HG03469 (cell line): ENCODE data around the gene PIP5K1C.

Experiments used
- ATAC-seq: cut with Tn5 transposase; IDR thresholded peaks from one replicate; pipeline ENCODE4 v1.9.1; 2021; ENCODE audit warnings: mild to moderate bottlenecking, moderate library complexity, moderate number of reproducible peaks; ENCODE audit not compliant: unreplicated experiment

PIP5K1C gene

GRCh38 chr19:3664879-3665642, 35.2 kb downstream of the PIP5K1C start:
- ATAC-seq: no peak

DNA sequence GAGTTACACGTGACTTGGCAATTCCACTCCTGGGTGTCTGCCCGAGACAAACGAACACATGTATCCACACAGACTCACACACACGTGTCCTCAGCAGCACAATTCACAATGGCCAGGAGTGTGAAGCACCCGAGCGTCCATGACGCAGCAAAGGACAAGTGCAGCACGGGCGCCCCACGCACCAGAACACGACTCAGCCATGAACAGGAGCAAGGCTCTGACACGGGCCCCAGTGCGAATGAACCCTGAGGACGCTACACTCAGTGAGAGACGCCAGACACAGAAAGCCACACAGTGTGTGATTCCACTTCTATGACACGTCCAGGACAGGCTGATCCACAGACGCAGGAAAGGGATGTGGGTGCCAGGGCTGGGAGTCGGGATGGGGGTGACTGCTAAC, 36.4 kb downstream of the PIP5K1C start:
- ATAC-seq: no peak

- no peak for ATAC-seq
Observed at GRCh38 chr19:3661284-3662238, 38.7 kb downstream of the PIP5K1C start.

DNA sequence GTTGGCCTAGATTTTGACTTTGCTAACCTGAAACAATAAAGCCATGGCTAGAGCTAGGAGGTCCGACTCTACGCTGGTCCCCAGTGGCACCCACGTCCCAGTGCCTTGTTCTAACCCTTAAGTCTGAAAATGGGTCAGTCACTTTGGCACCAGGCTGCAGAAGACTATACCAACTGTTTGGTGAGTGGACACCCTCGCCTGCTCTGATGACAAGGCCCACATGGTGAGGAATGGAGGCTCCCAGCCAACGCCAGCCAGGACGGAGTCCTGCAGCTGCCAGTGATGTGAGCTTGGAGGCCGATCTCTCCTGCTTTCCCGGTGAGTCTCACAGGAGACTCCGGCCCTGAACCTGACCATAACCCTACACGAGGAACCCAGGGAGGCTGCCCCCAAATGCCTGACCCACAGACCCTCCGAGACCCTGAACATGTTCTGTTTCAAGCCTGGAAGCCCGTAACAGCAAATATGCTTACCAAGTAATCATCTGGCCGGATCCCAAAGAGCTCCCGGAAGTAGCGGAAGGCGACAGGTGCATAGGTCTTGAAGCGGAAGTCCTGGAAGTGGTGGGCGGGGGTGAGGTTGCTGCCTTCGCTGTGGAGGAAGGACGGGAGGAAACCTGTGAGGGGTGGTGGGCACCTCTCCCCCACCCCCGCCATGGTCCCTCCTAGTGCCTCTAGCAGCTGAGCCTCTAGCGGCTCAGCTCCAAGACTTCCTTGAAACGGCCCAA, 39.6 kb downstream of the PIP5K1C start:
- no peak for ATAC-seq

- ATAC-seq: no peak
Observed at GRCh38 chr19:3659746-3660112, 40.5 kb downstream of the PIP5K1C start.

GRCh38 chr19:3658870-3659745, 41.2 kb downstream of the PIP5K1C start:
- no peak for ATAC-seq

- ATAC-seq: no peak
Observed at GRCh38 chr19:3658004-3658869, 42.0 kb downstream of the PIP5K1C start.

- no peak for ATAC-seq
Observed at GRCh38 chr19:3657395-3657769, 42.9 kb downstream of the PIP5K1C start.

GRCh38 chr19:3656747-3657394, 43.4 kb downstream of the PIP5K1C start:
- ATAC-seq: no peak

- ATAC-seq: no peak
Observed at GRCh38 chr19:3656073-3656746, 44.1 kb downstream of the PIP5K1C start.

DNA sequence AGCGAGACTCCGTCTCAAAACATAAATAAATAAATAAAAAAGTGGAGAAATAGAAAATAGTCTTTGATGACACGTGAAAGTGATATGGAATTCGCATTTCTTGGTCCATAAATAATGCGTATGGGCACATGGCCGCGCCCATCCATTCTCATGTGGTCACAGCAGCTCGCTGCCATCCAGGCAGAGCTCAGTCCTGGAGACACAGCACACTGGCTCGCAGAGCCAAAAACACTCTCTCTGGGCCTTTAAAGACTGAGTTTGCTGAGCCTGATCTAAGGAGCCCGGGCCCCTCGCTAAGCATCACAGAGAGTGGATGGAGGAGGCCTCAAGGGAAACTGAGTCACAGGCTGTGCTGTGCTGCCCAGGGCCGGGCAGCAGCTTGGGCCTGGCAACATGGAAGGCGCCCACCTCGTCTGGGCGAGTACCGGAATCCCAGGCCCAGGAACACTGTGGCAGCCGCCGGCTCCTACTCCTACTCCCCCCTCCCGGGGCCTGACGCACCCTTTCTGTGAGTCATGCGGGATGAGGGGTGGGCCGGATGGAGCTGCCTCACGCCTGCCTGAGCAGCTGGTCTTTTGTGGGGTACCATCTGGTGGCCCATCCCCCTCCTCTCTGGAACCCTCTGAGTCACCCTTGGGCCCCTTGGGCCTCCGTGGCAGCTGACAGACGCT, 44.7 kb downstream of the PIP5K1C start:
- no peak for ATAC-seq

DNA sequence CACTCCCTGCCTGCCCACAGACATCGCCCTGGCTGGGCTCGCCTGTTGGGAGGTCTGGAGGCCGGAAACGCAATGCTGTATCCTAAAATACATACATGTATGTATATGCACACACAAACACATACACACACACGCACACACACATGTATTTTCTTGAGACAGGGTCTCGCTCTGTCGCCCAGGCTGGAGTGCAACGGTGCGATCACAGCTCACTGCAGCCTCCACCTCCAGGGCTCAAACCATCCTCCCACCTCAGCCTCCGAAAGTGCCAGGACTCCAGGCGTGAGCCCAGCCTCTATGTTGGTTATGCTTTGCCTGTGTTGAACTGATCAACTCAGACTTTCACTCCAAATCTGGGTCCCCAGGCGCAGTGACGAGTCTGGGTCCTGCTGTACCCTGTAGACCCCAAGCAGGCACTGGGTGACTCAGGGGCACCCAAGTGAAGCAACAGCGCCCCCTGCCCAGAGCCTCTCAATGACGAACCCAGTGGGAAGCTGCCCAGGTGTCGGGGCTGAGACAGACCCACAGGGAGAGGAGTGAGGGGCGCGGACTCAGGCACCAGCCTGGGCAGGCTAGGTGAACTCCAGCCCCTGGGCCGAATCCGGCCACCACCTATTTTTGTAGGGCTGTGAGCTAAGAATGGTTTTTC, 46.3 kb downstream of the PIP5K1C start:
- ATAC-seq: no peak

DNA sequence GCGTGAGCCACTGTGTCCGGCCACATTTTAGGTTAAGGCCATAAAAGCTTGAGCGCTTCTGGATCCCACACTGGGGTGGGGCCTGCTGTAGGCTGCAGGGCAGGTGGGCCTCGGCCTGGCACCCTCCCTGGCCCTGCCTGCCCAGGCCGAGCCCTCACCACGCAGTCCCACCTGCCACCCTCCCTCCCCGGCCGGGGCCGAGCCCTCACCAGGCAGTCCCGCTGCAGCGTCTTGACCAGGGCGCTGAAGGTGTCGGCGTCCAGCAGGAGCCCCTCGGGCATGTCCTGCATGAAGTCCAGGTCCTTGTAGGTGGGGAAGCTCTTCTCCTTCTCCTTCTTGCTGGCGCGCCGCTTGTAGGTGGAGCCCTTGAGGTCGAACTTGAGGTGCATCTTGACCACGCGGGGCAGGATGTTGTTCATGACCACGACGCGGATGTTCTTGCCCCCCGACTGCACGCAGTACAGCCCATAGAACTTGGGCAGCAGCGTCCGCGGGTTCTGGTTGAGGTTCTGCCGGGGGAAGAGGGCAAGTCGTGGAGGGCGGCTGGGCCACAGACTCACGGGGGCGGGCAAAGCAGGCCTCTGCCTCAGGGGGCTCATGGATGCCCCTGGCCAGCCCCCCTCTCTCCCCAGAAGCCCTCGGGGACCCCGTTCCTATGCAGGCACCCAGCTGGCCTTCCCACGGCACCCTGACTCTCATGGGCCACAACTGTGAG, 47.0 kb downstream of the PIP5K1C start:
- no peak for ATAC-seq

DNA sequence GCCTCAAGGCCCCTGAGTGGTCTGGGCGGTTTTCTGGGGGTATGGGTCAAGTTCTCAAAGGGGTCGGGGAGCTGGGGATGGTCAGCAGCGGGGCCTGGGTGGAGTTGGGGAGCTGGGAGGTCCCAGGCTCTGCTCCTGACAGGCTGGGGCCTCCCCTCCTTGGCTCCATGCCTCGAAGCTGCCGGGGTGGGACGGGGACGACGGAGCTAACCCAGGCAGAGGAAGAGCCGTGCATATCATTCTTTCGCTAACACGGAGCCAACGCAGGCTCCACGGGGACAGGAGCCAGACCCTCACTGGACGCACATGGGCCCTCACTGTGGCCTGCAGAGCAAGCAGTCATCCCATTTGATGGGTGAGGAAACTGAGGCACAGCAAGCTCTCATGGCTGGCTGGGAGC, 47.8 kb downstream of the PIP5K1C start:
- ATAC-seq: no peak

- ATAC-seq: no peak
Observed at GRCh38 chr19:3651684-3652083, 48.6 kb downstream of the PIP5K1C start.

DNA sequence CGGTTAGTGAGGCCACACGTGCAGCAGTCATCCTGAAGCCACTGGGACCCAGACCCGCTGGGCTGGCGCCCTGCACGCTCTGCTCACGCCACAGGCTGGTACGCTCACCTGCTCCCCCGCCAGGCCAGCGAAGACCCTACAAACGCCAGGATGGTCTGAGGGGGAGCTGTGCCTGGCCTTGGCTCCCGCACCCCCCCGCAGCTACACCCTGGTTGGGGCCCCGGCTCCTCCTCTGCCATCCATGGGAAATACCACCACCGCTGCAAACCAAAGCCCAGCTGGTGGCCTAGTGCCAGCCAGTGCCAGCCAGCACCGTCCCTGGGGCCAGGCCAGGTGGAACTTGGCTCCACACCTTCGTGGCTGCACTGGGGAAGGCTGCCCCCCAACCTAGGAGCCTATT, 50.4 kb downstream of the PIP5K1C start:
- no peak for ATAC-seq
